Trophoblast cell (in vitro differentiated cells and primary cell): ENCODE measurements around the gene STARD3NL.
"Not testable (repeated sequence)": the region's sequence is repeated elsewhere in the genome, so short reads cannot be mapped to it uniquely, and the experiment has no call there.

Source experiments
- DNase-seq, 2 donors: peaks; one replicate each; pipeline ENCODE4 v3.0.0-alpha.2; 2016
- H2AFZ ChIP-seq: 2 replicates; pipeline ENCODE4 v1.6.1; 2013; ENCODE audit warnings: low read length, moderate library complexity, mild to moderate bottlenecking; ENCODE audit not compliant: insufficient read depth, poor library complexity
- H2AK5ac ChIP-seq: 2 replicates; pipeline ENCODE4 v1.6.1; 2013; ENCODE audit warnings: mild to moderate bottlenecking, low read length
- H2BK120ac ChIP-seq: 2 replicates; pipeline ENCODE4 v1.6.1; 2013; ENCODE audit warnings: low read length, mild to moderate bottlenecking, moderate library complexity; ENCODE audit not compliant: insufficient read depth, poor library complexity
- H2BK12ac ChIP-seq: 2 replicates; pipeline ENCODE4 v1.6.1; 2013; ENCODE audit warnings: mild to moderate bottlenecking, low read length, moderate library complexity
- H2BK5ac ChIP-seq: 2 replicates; pipeline ENCODE4 v1.6.1; 2013; ENCODE audit warnings: low read length, low read depth, moderate library complexity, mild to moderate bottlenecking; ENCODE audit not compliant: poor library complexity
- H3K14ac ChIP-seq: 2 replicates; pipeline ENCODE4 v1.6.1; 2013; ENCODE audit warnings: mild to moderate bottlenecking, low read length
- H3K18ac ChIP-seq: 2 replicates; pipeline ENCODE4 v1.6.1; 2013; ENCODE audit warnings: mild to moderate bottlenecking, low read length
- H3K23ac ChIP-seq: 2 replicates; pipeline ENCODE4 v1.6.1; 2013; ENCODE audit warnings: low read length
- H3K27ac ChIP-seq: 2 replicates; pipeline ENCODE4 v1.5.1; 2013; ENCODE audit warnings: low read depth, mild to moderate bottlenecking, inconsistent platforms, low read length, moderate library complexity
- H3K27me3 ChIP-seq: 2 replicates; pipeline ENCODE4 v1.6.1; 2013; ENCODE audit warnings: inconsistent platforms, mild to moderate bottlenecking, low read length, moderate library complexity; ENCODE audit not compliant: insufficient read depth
- H3K36me3 ChIP-seq, 2 experiments: 1 replicate in 1 of 2; 2 replicates in 1 of 2; pipeline ENCODE4 v1.6.1; 2013; ENCODE audit warnings: low read length in 2 of 2, mild to moderate bottlenecking in 2 of 2, moderate library complexity in 1 of 2; ENCODE audit not compliant: insufficient read depth in 2 of 2, control insufficient read depth in 1 of 2
- H3K4ac ChIP-seq: 2 replicates; pipeline ENCODE4 v1.6.1; 2013; ENCODE audit warnings: low read depth, mild to moderate bottlenecking, low read length, moderate library complexity
- H3K4me1 ChIP-seq, 2 experiments: 1 replicate in 1 of 2; 2 replicates in 1 of 2; pipeline ENCODE4 v1.6.1; 2013; ENCODE audit warnings: low read length in 2 of 2, mild to moderate bottlenecking in 2 of 2, moderate library complexity in 1 of 2; ENCODE audit not compliant: insufficient read depth in 2 of 2, control insufficient read depth in 1 of 2
- H3K4me2 ChIP-seq: 2 replicates; pipeline ENCODE4 v1.6.1; 2013; ENCODE audit warnings: inconsistent platforms, mild to moderate bottlenecking, low read length, moderate library complexity
- H3K4me3 ChIP-seq: 2 replicates; pipeline ENCODE4 v1.5.1; 2013; ENCODE audit warnings: mild to moderate bottlenecking, low read depth, low read length, inconsistent platforms
- H3K79me1 ChIP-seq: one replicate; pipeline ENCODE4 v1.6.1; 2013; ENCODE audit warnings: low read length
- H3K79me2 ChIP-seq: 2 replicates; pipeline ENCODE4 v1.6.1; 2013; ENCODE audit warnings: low read length, mild to moderate bottlenecking; ENCODE audit not compliant: control insufficient read depth, insufficient read depth, poor library complexity
- H3K9ac ChIP-seq: 2 replicates; pipeline ENCODE4 v1.6.1; 2013; ENCODE audit warnings: mild to moderate bottlenecking, low read length
- H3K9me3 ChIP-seq: 2 replicates; pipeline ENCODE4 v1.6.1; 2013; ENCODE audit warnings: low read depth, mild to moderate bottlenecking, control low read depth, inconsistent platforms, low read length; ENCODE audit not compliant: insufficient read depth
- H4K12ac ChIP-seq: 2 replicates; pipeline ENCODE4 v1.6.1; 2013; ENCODE audit warnings: low read depth, mild to moderate bottlenecking, low read length, moderate library complexity
- H4K8ac ChIP-seq: 2 replicates; pipeline ENCODE4 v1.6.1; 2013; ENCODE audit warnings: low read depth, mild to moderate bottlenecking, low read length, moderate library complexity
- H4K91ac ChIP-seq: one replicate; pipeline ENCODE4 v1.6.1; 2013; ENCODE audit warnings: low read depth, mild to moderate bottlenecking, low read length, moderate library complexity
- WGBS: extraction: QIAGEN DNeasy Blood & Tissue Kit; methylation state at CpG from one replicate; pipeline ENCODE4 v1.1.7; 2013; ENCODE audit warnings: missing lambda C conversion rate; ENCODE audit not compliant: insufficient read length, insufficient coverage; ENCODE audit errors: extremely low coverage; 5-methylcytosine and 5-hydroxymethylcytosine counted together

Gene STARD3NL

GRCh38 chr7:38249849-38250248 is 71.8 kb downstream of the STARD3NL start:
- DNase-seq, H2AFZ ChIP-seq, H3K4me2 ChIP-seq, H2AK5ac ChIP-seq, H2BK12ac ChIP-seq, H3K9me3 ChIP-seq, H3K23ac ChIP-seq, H3K27ac ChIP-seq, H3K9ac ChIP-seq, H3K36me3 ChIP-seq, H3K14ac ChIP-seq, H3K4ac ChIP-seq, H3K27me3 ChIP-seq, H2BK5ac ChIP-seq, H3K79me2 ChIP-seq, H3K18ac ChIP-seq, H3K4me3 ChIP-seq, H4K91ac ChIP-seq, H3K79me1 ChIP-seq, H2BK120ac ChIP-seq, H4K8ac ChIP-seq, H3K4me1 ChIP-seq, H4K12ac ChIP-seq: not testable (repeated sequence)
- no CpG with 5 or more reads among the region's 3 CpGs for WGBS

GRCh38 chr7:38257350-38257677 is 79.3 kb downstream of the STARD3NL start:
- Histone ChIP-seq H2AK5ac (no peak overlapping the region), H3K4me1 (no peaks in the 10 kb centered on the region), H3K4me2 (no peak overlapping the region), H3K14ac (no peak overlapping the region), H2AFZ (no peak overlapping the region), H4K8ac (no peak overlapping the region), H4K91ac (no peak overlapping the region), H2BK5ac (no peak overlapping the region), H3K4me3 (no peak overlapping the region), H3K18ac (no peak overlapping the region), H3K36me3 (no peaks in the 10 kb centered on the region), H3K9ac (peak overlapping the region; percentile 68), H3K79me1 (no peaks in the 10 kb centered on the region), H3K4ac (no peak overlapping the region), H4K12ac (no peak overlapping the region), H3K79me2 (no peaks in the 10 kb centered on the region), H3K9me3 (no peaks in the 10 kb centered on the region), H2BK120ac (no peak overlapping the region), H3K27me3 (no peaks in the 10 kb centered on the region), H3K27ac (no peak overlapping the region), H3K23ac (no peak overlapping the region), H2BK12ac (no peak overlapping the region)
- DNase-seq = peak in 1 of 2 donors; percentile 25
- WGBS = no CpG with 5 or more reads among the region's 2 CpGs

- not testable (repeated sequence) for H3K4ac ChIP-seq, H3K4me2 ChIP-seq, H4K91ac ChIP-seq, H3K23ac ChIP-seq, H3K18ac ChIP-seq, H2BK120ac ChIP-seq, H4K8ac ChIP-seq, H3K9ac ChIP-seq, H3K4me3 ChIP-seq, H2BK12ac ChIP-seq, H3K27ac ChIP-seq, H3K79me2 ChIP-seq, H3K27me3 ChIP-seq, DNase-seq, H3K14ac ChIP-seq, H2BK5ac ChIP-seq, H4K12ac ChIP-seq, H3K9me3 ChIP-seq, H2AK5ac ChIP-seq, H3K79me1 ChIP-seq, H3K36me3 ChIP-seq, H3K4me1 ChIP-seq, H2AFZ ChIP-seq
- WGBS = no CpG with 5 or more reads among the region's 8 CpGs
Measured at GRCh38 chr7:38259157-38259556, 81.1 kb downstream of the STARD3NL start.

GRCh38 chr7:38261601-38262000 is 83.6 kb downstream of the STARD3NL start:
- not testable (repeated sequence) for H2BK12ac ChIP-seq, H3K36me3 ChIP-seq
- WGBS = no CpG with 5 or more reads among the region's 12 CpGs

More at GRCh38 chr7:38261601-38262000, 83.6 kb downstream of the STARD3NL start:
- not testable (repeated sequence) for H3K14ac ChIP-seq, H3K18ac ChIP-seq, H3K9ac ChIP-seq, H3K4me2 ChIP-seq, DNase-seq, H3K79me1 ChIP-seq, H4K8ac ChIP-seq, H3K4me1 ChIP-seq, H3K4ac ChIP-seq, H3K4me3 ChIP-seq, H2AK5ac ChIP-seq, H2BK5ac ChIP-seq, H3K79me2 ChIP-seq, H3K27ac ChIP-seq, H4K12ac ChIP-seq, H3K23ac ChIP-seq, H2BK120ac ChIP-seq, H3K27me3 ChIP-seq, H4K91ac ChIP-seq, H3K9me3 ChIP-seq, H2AFZ ChIP-seq
